Loucy (cell line): ENCODE results near the gene ELF5.

ENCODE experiments used
- H2AFZ ChIP-seq: fragments of 200-600 bp; sonication (generic); 2 replicates; pipeline ENCODE4 v1.6.0; 2016; ENCODE audit warnings: antibody characterized with exemption, mild to moderate bottlenecking, low read length, moderate library complexity
- H3F3A ChIP-seq: fragments of 200-600 bp; 2 replicates; pipeline ENCODE4 v1.6.0; 2016; ENCODE audit warnings: antibody characterized with exemption, low read depth, mild to moderate bottlenecking
- H3K27me3 ChIP-seq: fragments of 200-600 bp; sonication (generic); 2 replicates; pipeline ENCODE4 v1.6.1; 2014; ENCODE audit warnings: low read length, mild to moderate bottlenecking; ENCODE audit not compliant: insufficient read depth, poor library complexity, severe bottlenecking
- H3K36me3 ChIP-seq: fragments of 200-600 bp; sonication (generic); 2 replicates; pipeline ENCODE4 v1.6.1; 2016; ENCODE audit warnings: low read length; ENCODE audit not compliant: insufficient read depth
- H3K4me1 ChIP-seq: fragments of 200-600 bp; sonication (generic); 2 replicates; pipeline ENCODE4 v1.5.1; 2014; ENCODE audit warnings: low read length, mild to moderate bottlenecking; ENCODE audit not compliant: insufficient read depth, poor library complexity, severe bottlenecking
- H3K4me2 ChIP-seq: fragments of 200-600 bp; sonication (generic); 2 replicates; pipeline ENCODE4 v1.6.0; 2014; ENCODE audit warnings: antibody characterized with exemption, low read length, low read depth, mild to moderate bottlenecking; ENCODE audit not compliant: poor library complexity, severe bottlenecking
- H3K4me3 ChIP-seq: fragments of 200-600 bp; sonication (generic); 2 replicates; pipeline ENCODE4 v1.5.1; 2014; ENCODE audit warnings: low read length, mild to moderate bottlenecking, mixed read lengths; ENCODE audit not compliant: poor library complexity, severe bottlenecking
- H3K79me2 ChIP-seq: fragments of 200-600 bp; sonication (generic); 2 replicates; pipeline ENCODE4 v1.6.1; 2014; ENCODE audit warnings: low read length; ENCODE audit not compliant: insufficient read depth
- H3K9ac ChIP-seq: fragments of 200-600 bp; sonication (generic); 2 replicates; pipeline ENCODE4 v1.6.0; 2014; ENCODE audit warnings: mild to moderate bottlenecking, low read depth, low read length, moderate library complexity; ENCODE audit not compliant: poor library complexity, severe bottlenecking
- H3K9me2 ChIP-seq: fragments of 200-600 bp; sonication (generic); replicated peaks from 2 replicates; pipeline ENCODE4 v1.6.1; 2016; ENCODE audit warnings: low read depth, low read length, mixed read lengths
- H3K9me3 ChIP-seq: fragments of 200-600 bp; sonication (generic); 2 replicates; pipeline ENCODE4 v1.6.1; 2014; ENCODE audit warnings: mild to moderate bottlenecking, antibody characterized with exemption, low read length, low read depth; ENCODE audit not compliant: insufficient read depth
- H4K20me1 ChIP-seq: fragments of 200-600 bp; sonication (generic); 2 replicates; pipeline ENCODE4 v1.6.0; 2014; ENCODE audit warnings: antibody characterized with exemption, low read length, mild to moderate bottlenecking; ENCODE audit not compliant: insufficient read depth, poor library complexity, severe bottlenecking
- CTCF ChIP-seq: fragments of 200-600 bp; sonication (generic); conservative IDR thresholded peaks from 2 replicates; pipeline ENCODE4 v1.5.1; 2014; ENCODE audit warnings: mild to moderate bottlenecking, antibody characterized with exemption, low read length
- EZH2phosphoT487 ChIP-seq: fragments of 200-600 bp; IDR thresholded peaks from 2 replicates; pipeline ENCODE4 v1.6.1; 2018; ENCODE audit warnings: antibody characterized with exemption, mild to moderate bottlenecking, moderate library complexity, borderline replicate concordance

Gene ELF5

DNA sequence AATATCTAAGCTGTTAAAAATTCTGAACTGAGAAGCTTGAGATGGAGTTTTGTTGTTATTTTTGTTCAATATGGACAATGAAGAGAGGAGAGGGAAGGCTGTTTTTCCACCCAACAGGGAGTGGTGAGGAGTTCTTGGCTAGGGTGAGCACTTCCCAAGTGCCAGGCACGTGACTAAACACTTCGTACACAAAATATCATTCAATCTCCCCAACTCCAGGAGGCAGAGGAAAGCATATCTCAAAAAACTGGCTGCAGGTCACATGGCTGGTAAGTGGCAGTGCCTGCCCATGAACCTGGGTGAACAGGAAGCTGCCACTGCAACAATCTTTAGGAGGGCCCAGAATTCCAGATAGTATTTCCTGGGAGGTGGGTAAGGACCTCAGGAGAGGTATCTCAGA, 11.6 kb downstream of the ELF5 start:
- H3K9me2 ChIP-seq = no peaks in the 10 kb centered on the region
- H3K9ac ChIP-seq = no peak overlapping the region
- H3K4me2 ChIP-seq = no peak overlapping the region
- H2AFZ ChIP-seq = peak overlapping the region; percentile 76
- no peaks in the 10 kb centered on the region for H3K36me3 ChIP-seq
- H4K20me1 ChIP-seq = no peaks in the 10 kb centered on the region
- H3F3A ChIP-seq = no peaks in the 10 kb centered on the region
- TF ChIP-seq EZH2phosphoT487 (no peak), CTCF (no peak)
- no peaks in the 10 kb centered on the region for H3K4me1 ChIP-seq
- H3K27me3 ChIP-seq = no peaks in the 10 kb centered on the region
- no peaks in the 10 kb centered on the region for H3K9me3 ChIP-seq
- H3K79me2 ChIP-seq = no peaks in the 10 kb centered on the region
- H3K4me3 ChIP-seq = no peak overlapping the region

GRCh38 chr11:34501500-34501899, 12.1 kb downstream of the ELF5 start:
- Histone ChIP-seq H3K4me3 (no peak overlapping the region), H3F3A (no peaks in the 10 kb centered on the region), H3K79me2 (no peaks in the 10 kb centered on the region), H3K9ac (no peak overlapping the region), H4K20me1 (no peaks in the 10 kb centered on the region), H3K4me2 (no peak overlapping the region), H3K36me3 (no peaks in the 10 kb centered on the region), H3K27me3 (no peaks in the 10 kb centered on the region), H3K9me3 (no peaks in the 10 kb centered on the region), H3K9me2 (no peaks in the 10 kb centered on the region), H3K4me1 (no peaks in the 10 kb centered on the region), H2AFZ (no peak overlapping the region)
- TF ChIP-seq CTCF (no peak), EZH2phosphoT487 (no peak)

DNA sequence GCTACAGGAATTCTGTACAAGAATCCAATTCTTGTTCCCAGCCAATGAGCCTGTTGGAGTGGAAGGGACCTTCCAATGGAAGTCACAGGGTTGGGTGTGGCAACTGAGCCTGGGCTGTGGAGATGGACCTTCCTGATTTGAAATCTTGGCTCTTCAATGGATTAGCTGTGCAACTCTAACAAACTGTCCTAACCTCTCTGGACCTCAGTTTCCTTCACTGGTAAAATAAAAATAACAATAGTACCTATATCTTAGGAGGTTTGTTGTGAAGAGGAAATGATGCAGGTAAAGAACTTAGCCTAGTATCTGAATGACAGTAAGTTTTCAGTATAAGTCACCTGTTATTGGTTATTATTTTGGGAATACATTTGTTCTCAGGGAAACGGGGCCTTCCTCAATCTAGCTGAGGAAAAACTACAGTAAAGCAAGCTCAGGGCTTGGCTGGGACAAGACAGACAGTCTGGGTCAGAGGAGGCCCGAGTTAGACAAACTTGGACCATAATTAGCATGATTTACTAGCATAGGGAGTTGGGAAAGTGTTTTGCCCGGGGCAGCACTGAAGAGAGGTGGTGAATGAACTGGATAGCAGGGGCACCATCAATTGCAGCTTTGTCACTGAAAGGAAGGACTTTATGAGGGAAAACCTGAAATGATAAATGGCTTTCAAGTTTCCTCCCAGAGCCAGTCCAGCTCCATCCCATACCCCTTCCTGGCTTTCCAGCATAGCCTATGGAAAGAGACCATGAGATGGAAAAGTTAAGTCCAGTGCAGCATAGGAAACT, 13.7 kb downstream of the ELF5 start:
- H3K27me3 ChIP-seq = no peaks in the 10 kb centered on the region
- no peaks in the 10 kb centered on the region for H3K36me3 ChIP-seq
- no peak overlapping the region for H3K4me3 ChIP-seq
- H2AFZ ChIP-seq = no peak overlapping the region
- H3F3A ChIP-seq = no peaks in the 10 kb centered on the region
- H3K4me2 ChIP-seq = no peak overlapping the region
- no peak overlapping the region for H3K9ac ChIP-seq
- TF ChIP-seq EZH2phosphoT487 = no peak
- no peak for TF ChIP-seq CTCF
- no peaks in the 10 kb centered on the region for H3K9me3 ChIP-seq
- no peaks in the 10 kb centered on the region for H3K9me2 ChIP-seq
- H3K4me1 ChIP-seq = no peaks in the 10 kb centered on the region
- no peaks in the 10 kb centered on the region for H4K20me1 ChIP-seq
- no peaks in the 10 kb centered on the region for H3K79me2 ChIP-seq
